Measurements from ENCODE around the gene BCL2.

BCL2 gene

GRCh38 chr18:63179422-63179821 is 140.1 kb downstream of the BCL2 start:
- DNase-seq = no peak

GRCh38 chr18:63178971-63179370 is 140.6 kb downstream of the BCL2 start:
- no peak for DNase-seq

GRCh38 chr18:63177919-63178821 is 141.4 kb downstream of the BCL2 start:
- DNase-seq = no peak

GRCh38 chr18:63177259-63177658 is 142.3 kb downstream of the BCL2 start:
- no peak for DNase-seq

- DNase-seq = no peak
Observed at GRCh38 chr18:63175264-63175663, 144.3 kb downstream of the BCL2 start.

- no peak for DNase-seq
Observed at GRCh38 chr18:63173983-63174382, 145.6 kb downstream of the BCL2 start.

- DNase-seq = no peak
Observed at GRCh38 chr18:63169853-63170252, 149.7 kb downstream of the BCL2 start.

- DNase-seq = no peak
Observed at GRCh38 chr18:63168287-63168686, 151.3 kb downstream of the BCL2 start.

- no peak for DNase-seq
Observed at GRCh38 chr18:63166142-63166541, 153.4 kb downstream of the BCL2 start.

GRCh38 chr18:63164396-63164795 is 155.2 kb downstream of the BCL2 start:
- DNase-seq = no peak

GRCh38 chr18:63162271-63163014 is 157.1 kb downstream of the BCL2 start:
- DNase-seq = no peak

- no peak for DNase-seq
Observed at GRCh38 chr18:63161761-63162195, 157.8 kb downstream of the BCL2 start.

GRCh38 chr18:63161032-63161760 is 158.4 kb downstream of the BCL2 start:
- no peak for DNase-seq

GRCh38 chr18:63160172-63160995 is 159.2 kb downstream of the BCL2 start:
- DNase-seq = no peak

GRCh38 chr18:63159590-63159989 is 160.0 kb downstream of the BCL2 start:
- no peak for DNase-seq

GRCh38 chr18:63158676-63159291 is 160.8 kb downstream of the BCL2 start:
- DNase-seq = no peak

- DNase-seq = no peak
Observed at GRCh38 chr18:63158012-63158631, 161.4 kb downstream of the BCL2 start.

- DNase-seq = no peak
Observed at GRCh38 chr18:63157293-63158011, 162.1 kb downstream of the BCL2 start.

- no peak for DNase-seq
Observed at GRCh38 chr18:63155910-63156773, 163.4 kb downstream of the BCL2 start.
